ENCODE results near the gene STKLD1.
A peak's percentile ranks its signal among the peaks of the same experiment; 100 is the strongest.
"Not testable (repeated sequence)": the region's sequence is repeated elsewhere in the genome, so short reads cannot be mapped to it uniquely, and the experiment has no call there.

STKLD1 gene

GRCh38 chr9:133389025-133389557 is 12.9 kb downstream of the STKLD1 start:
- no peak for DNase-seq

DNA sequence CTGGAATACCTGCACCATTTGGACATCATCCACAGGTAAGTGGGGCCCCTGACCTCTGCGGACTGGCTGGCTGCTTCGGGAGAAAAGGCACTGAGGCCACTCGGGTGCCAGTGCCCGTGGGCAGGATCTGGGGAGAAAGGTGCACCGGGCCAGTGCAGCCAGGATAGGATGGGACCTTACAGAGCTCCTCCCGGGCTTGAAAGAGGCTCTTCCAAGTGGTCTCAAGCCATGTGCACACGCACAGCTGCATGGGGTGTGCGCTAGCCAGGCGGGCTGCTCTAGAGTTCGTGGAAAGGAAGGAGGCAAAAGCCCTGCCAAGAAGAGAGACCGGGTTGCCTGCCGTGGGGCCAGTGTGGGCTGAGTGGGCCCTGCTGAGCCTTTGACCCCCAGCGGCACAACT is 13.4 kb downstream of the STKLD1 start:
- DNase-seq: no peak

DNA sequence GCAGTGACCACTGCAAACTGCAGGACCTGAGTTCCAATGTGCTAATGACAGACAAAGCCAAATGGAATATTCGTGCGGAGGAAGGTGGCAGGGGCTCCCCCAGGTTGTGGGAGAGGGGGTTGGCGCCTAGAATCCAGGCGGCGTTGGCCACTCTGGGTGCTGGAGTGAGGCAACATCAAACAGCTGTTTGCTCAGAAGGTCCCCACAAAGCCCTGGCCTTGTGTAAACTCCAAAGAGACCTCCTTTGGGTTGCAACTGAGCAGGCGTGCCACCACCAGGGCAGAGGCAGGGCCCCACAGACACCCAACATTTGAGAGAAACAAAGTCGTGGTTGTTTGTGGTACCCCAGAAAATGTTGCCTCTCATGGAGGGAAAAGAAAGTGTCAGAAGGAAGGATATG is 14.5 kb downstream of the STKLD1 start:
- DNase-seq: no peak

DNA sequence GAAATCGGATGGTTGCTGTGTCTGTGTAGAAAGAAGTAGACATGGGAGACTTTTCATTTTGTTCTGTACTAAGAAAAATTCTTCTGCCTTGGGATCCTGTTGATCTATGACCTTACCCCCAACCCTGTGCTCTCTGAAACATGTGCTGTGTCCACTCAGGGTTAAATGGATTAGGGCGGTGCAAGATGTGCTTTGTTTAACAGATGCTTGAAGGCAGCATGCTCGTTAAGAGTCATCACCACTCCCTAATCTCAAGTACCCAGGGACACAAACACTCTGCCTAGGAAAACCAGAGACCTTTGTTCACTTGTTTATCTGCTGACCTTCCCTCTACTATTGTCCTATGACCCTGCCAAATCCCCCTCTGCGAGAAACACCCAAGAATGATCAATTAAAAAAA is 15.3 kb downstream of the STKLD1 start:
- not testable (repeated sequence) for DNase-seq

GRCh38 chr9:133392308-133392707 is 16.1 kb downstream of the STKLD1 start:
- not testable (repeated sequence) for DNase-seq

DNA sequence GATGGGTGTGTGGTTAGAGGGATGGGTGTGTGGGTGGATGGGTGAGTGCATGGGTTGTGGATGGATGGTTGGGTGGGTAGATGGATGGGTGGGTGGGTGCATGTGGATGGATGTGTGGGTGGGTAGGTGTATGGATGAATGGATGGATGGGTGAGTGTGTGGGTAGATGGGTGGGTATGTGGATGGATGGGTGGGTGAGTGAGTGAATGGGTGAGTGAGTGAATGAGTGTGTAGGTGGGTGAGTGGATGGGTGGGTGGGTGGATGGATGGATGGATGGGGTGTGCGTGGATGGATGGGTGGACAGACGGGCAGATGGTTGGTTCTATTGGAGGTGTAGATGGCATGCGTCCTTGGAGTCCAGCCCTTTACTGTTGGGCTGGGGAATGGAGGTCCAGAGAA is 17.2 kb downstream of the STKLD1 start:
- DNase-seq: no peak

DNA sequence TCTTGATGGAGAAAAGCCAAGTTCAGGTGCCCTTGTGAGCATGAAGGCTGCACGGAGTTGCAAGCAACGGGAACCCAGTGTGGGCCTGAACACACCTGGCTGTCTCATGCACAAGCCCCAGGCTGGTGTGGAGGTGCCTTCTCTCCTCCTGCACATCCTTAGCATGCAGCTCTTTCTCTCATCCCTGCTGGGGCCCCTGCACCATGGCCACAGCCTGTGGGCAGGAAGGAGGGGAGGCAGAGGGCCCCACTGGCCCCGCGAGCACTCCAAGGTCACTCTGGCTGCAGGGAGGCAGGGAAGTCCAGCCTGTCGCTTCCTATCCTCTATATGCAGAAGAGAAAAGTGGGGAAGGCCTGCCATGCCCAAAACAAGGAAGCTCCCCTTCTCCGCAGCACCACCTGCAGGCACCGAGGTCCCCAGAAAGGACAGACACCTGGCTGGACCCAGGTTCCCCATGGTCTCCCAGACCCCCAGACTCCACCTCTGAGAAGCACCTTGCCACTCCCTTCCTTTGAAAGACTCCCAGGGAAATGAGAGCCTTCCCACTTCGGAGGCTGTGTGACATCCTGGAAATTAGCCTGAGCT is 18.6 kb downstream of the STKLD1 start:
- DNase-seq: no peak

GRCh38 chr9:133396952-133397351 is 20.8 kb downstream of the STKLD1 start:
- DNase-seq: no peak

GRCh38 chr9:133397370-133397769 is 21.2 kb downstream of the STKLD1 start:
- DNase-seq: no peak

GRCh38 chr9:133397895-133398294 is 21.7 kb downstream of the STKLD1 start:
- DNase-seq: no peak

- DNase-seq: no peak
Observed at GRCh38 chr9:133400292-133400691, 24.1 kb downstream of the STKLD1 start.

GRCh38 chr9:133401588-133401987 is 25.4 kb downstream of the STKLD1 start:
- no peak for DNase-seq

GRCh38 chr9:133402689-133403088 is 26.5 kb downstream of the STKLD1 start:
- no peak for DNase-seq

DNA sequence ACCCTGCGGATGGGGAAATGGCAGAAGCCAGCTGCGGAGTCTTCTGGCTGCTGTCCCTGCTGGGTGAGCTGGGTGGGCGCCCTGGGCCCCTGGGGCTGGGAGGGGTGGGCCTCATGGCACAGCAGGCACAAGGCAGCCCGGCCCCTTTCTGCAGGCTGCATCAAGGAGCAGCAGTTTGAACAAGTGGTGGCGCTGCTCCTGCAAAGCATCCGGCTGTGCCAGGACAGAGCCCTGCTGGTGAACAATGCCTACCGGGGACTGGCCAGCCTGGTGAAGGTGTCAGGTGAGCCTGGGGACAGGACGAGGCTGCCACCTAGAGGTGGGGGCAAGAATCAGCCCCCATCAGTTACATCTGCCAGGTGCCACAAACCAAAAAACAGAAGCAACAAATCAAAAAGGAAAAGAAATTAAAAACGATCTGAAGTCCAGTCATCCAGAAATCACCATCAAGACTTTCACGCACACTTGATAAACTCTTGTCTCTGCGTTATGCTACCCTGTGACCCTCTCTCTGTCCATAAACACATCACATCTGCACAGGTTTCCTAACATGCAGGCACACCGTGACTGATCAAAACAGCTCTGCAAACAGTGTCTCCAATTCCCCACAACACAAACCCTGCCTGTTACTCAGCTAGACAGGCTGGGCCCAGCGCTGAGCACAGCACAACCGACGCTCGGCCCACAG is 27.7 kb downstream of the STKLD1 start:
- DNase-seq: no peak

- DNase-seq: no peak
Observed at GRCh38 chr9:133404454-133405002, 28.4 kb downstream of the STKLD1 start.

- peak; percentile 16 for DNase-seq
Observed at GRCh38 chr9:133405508-133406438, 29.6 kb downstream of the STKLD1 start.

- peak; percentile 21 for DNase-seq
Observed at GRCh38 chr9:133406480-133407307, 30.5 kb downstream of the STKLD1 start.

DNA sequence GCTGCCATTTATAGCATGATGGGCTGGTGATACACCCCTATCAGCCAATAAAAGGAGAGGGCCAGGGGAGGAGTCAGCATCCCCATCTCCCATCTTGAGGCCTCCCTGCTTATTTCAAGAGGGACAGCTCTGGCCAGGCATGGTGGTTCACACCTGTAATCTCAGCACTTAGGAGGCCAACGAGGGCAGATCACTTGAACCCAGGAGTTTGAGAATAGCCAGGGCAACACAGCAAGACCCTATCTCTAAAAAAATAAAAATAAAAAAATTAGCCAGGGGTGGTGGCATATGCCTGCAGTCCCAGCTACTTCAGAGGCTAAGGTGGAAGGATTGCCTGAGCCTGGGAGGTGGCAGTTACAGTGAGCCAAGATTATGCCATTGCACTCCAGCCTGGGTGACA is 31.9 kb downstream of the STKLD1 start:
- DNase-seq: no peak

DNA sequence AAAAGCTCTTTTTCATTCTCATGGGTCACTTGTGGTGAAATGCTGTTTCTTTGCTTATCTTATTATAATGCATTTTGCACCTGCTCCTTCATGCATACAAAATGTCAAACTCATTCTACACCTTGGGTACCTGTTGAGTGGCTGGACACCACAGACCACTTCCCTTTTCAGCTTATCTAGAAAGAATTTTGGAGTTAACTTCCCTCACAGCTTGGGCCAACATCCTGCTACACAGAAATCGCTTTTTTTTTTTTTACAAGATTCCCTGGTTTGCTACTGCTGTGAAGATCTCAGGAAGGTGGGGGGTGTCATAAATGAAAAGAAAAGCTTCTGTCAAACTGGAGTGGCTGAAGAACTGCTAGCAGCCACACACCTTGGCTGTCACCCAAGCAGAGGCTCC is 39.0 kb downstream of the STKLD1 start:
- no peak for DNase-seq

DNA sequence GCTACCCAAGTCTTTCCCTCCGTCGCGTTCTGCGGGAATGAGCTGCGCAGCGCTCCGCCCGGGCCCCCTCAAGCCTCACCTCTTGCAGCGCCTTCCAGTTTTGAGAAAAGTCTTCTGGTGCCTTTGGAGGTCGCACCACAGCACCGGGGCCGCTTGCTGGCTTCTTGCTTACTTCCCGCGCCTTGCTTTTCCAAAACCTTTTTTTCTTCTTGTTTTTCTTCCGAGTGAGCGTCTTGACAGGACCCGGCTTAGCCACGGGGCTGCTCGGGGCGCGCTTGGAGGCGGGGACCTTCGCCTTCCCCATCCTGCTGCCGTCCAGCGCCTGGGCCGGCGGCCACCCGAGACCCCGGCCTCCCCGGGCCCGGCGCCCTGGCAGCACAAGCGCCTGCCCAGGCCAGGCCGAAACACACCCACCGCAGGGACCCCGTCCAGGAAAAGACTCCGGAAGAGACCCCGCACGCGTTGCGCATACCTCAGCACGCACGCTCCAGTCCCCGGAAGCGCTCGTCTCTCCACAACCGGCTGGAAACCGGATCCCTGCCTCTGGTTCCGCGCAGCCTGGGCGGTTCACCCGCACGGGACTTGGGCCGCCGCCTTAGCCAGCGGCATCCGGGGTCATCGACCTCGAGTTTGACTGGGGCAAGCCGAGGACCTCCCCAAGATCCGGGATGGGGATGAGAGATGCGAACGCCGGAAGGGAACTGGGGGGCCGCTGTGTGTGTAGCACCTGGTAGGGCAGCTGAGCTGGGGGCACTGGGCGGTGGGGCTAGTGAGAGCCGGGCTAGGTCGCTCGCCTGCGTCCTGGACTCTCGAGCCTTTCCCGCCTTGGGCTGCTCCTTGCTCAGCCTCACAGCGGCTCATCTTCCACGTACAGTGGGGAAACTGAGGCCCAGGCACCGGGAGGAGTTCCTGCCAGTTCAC is 41.6 kb downstream of the STKLD1 start, which contains the start of gene REXO4:
TSS of gene REXO4 (minus strand) at position 470 of the 921 bp plus-strand sequence. CDS start at position 304, 166 bp downstream.
- DNase-seq: peak; percentile 90

DNA sequence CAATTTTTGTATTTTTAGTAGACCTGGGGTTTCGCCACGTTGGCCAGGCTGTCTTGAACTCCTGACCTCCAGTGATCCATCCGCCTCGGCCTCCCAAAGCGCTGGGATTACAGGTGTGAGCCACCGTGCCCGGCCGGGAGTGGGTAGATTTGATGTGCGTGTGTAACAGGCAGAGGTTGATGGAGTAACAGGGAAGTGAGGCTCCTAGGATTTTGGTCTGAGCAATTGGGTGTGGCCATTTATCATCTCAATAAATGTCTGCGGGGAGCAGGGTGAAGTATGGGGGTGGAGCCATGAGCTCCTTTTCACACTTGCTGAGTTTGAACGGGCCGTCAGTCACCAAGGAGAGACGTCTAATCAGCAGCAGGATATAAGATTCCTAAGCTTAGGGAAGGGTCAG is 42.8 kb downstream of the STKLD1 start:
- DNase-seq: no peak

Measured in NCI-H226 (cell line).